Memory B cell (primary cell): ENCODE data around the gene OR9G4.

ENCODE experiments used
- ATAC-seq: fragments of 150-1000 bp; cut with Tn5 transposase; 2 replicates; pipeline ENCODE4 v1.10.0; 2021; ENCODE audit warnings: low read depth, mild to moderate bottlenecking, moderate library complexity
- DNase-seq, 2 donors: peaks; one replicate each; pipeline ENCODE4 v3.0.0; 2022; ENCODE audit warnings: low spot score in 2 of 2
- H3K27ac Mint-ChIP-seq: one replicate; pipeline ENCODE4 v1.8.0; 2022; ENCODE audit warnings: mild to moderate bottlenecking, moderate library complexity, mixed read lengths
- H3K27me3 Mint-ChIP-seq: one replicate; pipeline ENCODE4 v1.8.0; 2022; ENCODE audit warnings: mixed read lengths
- H3K36me3 Mint-ChIP-seq: one replicate; pipeline ENCODE4 v1.8.0; 2022; ENCODE audit warnings: mild to moderate bottlenecking, mixed read lengths
- H3K4me1 Mint-ChIP-seq: one replicate; pipeline ENCODE4 v1.8.0; 2022; ENCODE audit warnings: mixed read lengths
- H3K4me3 Mint-ChIP-seq: one replicate; pipeline ENCODE4 v1.8.0; 2022; ENCODE audit warnings: mild to moderate bottlenecking, moderate library complexity, mixed read lengths
- H3K9me3 Mint-ChIP-seq: one replicate; pipeline ENCODE4 v1.8.0; 2022; ENCODE audit warnings: mixed read lengths

OR9G4 gene

DNA sequence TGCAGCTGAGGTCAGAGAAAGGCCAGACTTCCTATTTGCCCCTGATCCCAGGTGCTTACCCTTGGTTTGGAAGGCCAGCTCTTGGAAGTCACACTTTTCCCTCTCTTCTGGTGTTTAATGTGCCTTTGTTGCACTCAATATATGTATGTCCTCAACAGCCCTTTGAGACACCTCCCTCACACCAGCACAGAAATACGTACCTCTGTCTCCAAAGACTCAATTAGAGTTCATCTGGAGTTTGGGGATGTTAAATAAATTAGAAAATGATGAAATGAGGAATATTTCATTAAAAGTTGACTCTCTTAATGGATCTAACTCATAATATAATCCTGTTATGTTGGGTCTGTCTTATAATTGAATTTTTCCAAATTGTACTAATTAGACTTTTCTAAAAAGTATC, at the start of gene OR9G4:
OR9G4 (minus strand) TSS at position 101 of the 400 bp plus-strand sequence. CDS start 4,931 bp downstream, outside the sequence.
- Mint-ChIP-seq H3K27ac (no peak within 1 kb of the TSS), H3K4me1 (no peaks in the 10 kb centered on the region), H3K27me3 (no peaks in the 10 kb centered on the region), H3K36me3 (no peaks in the 10 kb centered on the region), H3K4me3 (no peak within 1 kb of the TSS), H3K9me3 (peaks cover 11% of the 10 kb centered on the region)
- DNase-seq, result no peak
- ATAC-seq, result no peak

DNA sequence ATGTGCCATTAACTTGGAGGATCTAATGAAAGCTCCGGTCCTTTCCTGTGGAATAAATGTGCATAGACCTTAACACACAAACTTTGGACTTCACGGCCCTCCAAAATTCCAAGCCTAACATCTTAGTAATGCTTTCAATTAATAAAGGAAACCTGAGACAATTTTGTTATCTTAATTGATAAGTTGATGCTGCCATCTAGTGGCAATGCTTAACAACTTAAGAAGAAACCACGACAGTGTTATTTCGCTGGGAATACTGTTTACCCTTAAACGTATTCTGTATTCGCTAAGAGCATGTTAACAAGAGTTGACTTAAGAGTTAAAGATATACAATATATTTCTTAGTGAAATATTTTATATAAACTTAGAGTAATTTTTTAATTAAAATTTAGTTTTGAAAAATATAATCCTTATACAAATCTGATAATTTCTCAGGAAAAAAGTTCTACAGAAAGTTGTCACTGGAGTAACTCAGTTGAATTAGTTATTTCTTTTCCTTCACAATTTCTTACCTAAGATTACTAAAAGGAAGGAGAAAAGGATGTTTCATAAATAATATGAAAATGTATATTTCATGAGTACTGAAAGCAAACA, 35.0 kb upstream of the OR9G4 start:
- Mint-ChIP-seq H3K27ac (no peak overlapping the region), H3K4me1 (peaks cover 4% of the 10 kb centered on the region), H3K4me3 (no peak overlapping the region), H3K36me3 (no peaks in the 10 kb centered on the region), H3K9me3 (no peaks in the 10 kb centered on the region), H3K27me3 (no peaks in the 10 kb centered on the region)
- no peak for ATAC-seq
- no peak for DNase-seq

DNA sequence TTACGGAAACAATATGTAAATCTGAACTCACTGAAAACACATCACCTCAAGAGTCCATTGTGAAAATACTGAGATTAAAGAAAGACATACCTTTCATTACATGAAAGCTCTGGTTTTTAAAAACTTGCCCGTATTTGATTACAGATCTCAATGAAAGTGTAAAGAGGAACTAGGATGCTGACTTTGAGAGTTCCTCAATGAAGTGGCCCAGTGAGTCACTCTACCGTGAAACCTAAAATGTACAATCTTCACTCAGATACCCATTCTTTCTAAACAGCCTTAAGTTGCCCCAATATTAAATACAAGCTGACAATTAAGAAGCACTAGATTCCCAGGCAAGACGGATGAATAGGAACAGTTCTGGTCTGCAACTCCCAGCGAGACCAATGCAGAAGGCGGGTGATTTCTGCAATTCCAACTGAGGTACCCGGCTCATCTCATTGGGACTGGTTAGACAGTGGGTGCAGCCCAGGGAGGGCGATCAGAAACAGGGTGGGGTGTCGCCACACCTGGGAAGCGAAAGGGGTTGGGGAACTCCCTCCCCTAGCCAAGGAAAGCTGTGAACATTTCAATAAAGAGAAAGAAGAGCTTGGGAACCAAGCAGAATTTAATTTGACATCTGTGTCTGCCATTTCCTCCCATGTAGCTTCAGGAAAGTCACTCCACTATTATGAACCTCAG, 33.8 kb upstream of the OR9G4 start:
- H3K27ac Mint-ChIP-seq, result no peak overlapping the region
- no peaks in the 10 kb centered on the region for H3K36me3 Mint-ChIP-seq
- H3K27me3 Mint-ChIP-seq, result no peaks in the 10 kb centered on the region
- no peaks in the 10 kb centered on the region for H3K9me3 Mint-ChIP-seq
- H3K4me1 Mint-ChIP-seq, result peaks cover 4% of the 10 kb centered on the region
- H3K4me3 Mint-ChIP-seq, result no peak overlapping the region
- ATAC-seq (no peak), DNase-seq (no peak)

DNA sequence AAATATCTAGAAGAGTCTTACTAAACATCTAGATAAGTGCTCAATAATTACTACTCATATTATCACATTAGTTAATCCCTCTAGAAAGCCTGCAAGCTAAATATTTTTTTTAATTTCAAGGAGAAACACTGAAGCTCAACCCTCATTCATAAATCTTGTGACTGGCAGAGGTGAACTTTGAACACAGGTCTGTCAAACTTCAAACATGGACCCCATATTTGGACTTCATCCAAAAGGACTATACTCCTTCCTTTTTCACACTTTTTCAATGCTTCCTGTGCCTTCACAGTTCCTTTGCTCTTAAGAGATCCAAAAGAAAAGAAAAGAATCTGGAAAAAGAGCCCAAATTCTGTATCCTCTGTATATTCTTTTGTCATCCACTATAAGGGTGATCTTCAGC, 28.3 kb upstream of the OR9G4 start:
- Mint-ChIP-seq H3K4me1 (no peaks in the 10 kb centered on the region), H3K27me3 (no peaks in the 10 kb centered on the region), H3K27ac (no peak overlapping the region), H3K36me3 (no peaks in the 10 kb centered on the region), H3K4me3 (no peak overlapping the region), H3K9me3 (no peaks in the 10 kb centered on the region)
- ATAC-seq (no peak), DNase-seq (no peak)

DNA sequence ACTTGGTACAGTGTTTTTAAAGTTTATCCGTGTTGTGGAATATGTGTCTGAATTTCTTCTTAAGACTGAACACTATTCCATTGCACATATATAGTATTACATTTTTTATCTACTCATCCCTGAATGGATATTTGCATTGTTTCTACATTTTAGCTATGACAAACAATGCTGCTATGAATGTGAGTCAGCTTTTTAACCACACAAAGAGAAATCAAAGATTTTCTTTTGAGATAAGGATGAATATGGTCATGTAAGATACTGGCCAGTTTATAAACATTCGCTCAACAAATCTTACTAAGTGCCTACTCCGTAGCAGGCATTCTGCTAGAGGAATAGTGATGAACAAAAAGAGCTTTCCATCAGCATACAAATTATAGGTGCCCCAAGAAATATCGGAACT, 16.5 kb upstream of the OR9G4 start:
- Mint-ChIP-seq H3K27ac (no peak overlapping the region), H3K36me3 (no peaks in the 10 kb centered on the region), H3K27me3 (no peaks in the 10 kb centered on the region), H3K4me1 (no peaks in the 10 kb centered on the region), H3K4me3 (no peak overlapping the region), H3K9me3 (no peaks in the 10 kb centered on the region)
- ATAC-seq (no peak), DNase-seq (no peak)

DNA sequence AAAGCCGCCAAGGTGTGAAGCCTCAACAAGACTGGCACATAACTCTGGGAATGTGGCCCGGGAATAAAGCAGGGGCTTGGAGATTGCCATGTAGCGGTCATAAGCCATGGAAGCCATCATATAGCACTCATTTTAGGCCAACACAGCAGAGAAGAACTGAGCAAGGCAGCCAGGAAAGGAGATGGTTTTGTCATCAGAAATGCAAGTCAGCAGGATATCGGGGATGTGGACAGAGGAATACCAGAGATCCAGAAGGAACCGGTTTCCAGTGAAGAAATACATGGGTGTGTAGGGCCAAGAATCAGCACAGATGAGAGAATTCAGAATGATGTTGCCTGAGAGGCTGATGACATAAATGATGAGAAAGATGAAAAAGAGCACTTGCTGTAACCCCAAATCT, 3.0 kb upstream of the OR9G4 start:
- DNase-seq (no peak), ATAC-seq (no peak)
- H3K36me3 Mint-ChIP-seq, result no peaks in the 10 kb centered on the region
- H3K27ac Mint-ChIP-seq, result no peak overlapping the region
- H3K9me3 Mint-ChIP-seq, result peaks cover 11% of the 10 kb centered on the region
- H3K27me3 Mint-ChIP-seq, result no peaks in the 10 kb centered on the region
- no peaks in the 10 kb centered on the region for H3K4me1 Mint-ChIP-seq
- H3K4me3 Mint-ChIP-seq, result no peak overlapping the region

DNA sequence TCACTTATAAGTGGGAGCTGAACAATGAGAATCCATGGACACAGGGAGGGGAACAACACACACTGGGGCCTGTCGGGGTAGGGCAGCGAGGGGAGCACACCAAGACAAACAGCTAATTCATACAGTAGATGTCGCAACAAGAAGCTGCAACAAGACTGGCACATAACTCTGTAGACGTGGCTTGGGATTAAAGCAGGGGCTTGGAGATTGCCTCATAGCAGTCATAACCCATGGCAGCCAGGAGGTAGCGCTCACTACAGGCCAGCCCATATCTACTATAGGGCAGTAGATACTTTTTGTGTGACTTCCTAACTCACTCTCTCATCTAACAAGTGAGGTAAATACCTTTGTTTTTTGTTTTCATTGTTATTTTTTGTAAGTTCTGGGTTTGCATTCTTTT, 1.7 kb upstream of the OR9G4 start:
- H3K27me3 Mint-ChIP-seq, result no peaks in the 10 kb centered on the region
- H3K27ac Mint-ChIP-seq, result no peak overlapping the region
- no peak overlapping the region for H3K4me3 Mint-ChIP-seq
- H3K4me1 Mint-ChIP-seq, result no peaks in the 10 kb centered on the region
- no peak for DNase-seq
- no peak for ATAC-seq
- H3K9me3 Mint-ChIP-seq, result peaks cover 11% of the 10 kb centered on the region
- no peaks in the 10 kb centered on the region for H3K36me3 Mint-ChIP-seq

DNA sequence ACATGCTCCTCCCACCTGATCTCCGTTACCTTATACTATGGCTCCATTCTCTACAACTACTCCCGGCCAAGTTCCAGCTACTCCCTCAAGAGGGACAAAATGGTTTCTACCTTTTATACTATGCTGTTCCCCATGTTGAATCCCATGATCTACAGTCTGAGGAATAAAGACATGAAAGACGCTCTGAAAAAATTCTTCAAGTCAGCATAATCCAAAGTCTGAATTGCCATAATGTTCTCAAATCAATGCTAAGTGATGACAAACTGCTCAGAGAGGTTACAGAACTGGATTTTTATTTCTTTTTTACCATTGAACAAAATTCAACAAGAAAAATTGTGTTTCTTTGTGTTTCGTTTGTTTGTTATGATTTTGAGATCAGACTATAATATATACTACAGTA, 7.6 kb downstream of the OR9G4 start:
- Mint-ChIP-seq H3K4me3 (no peak overlapping the region), H3K4me1 (no peaks in the 10 kb centered on the region), H3K27ac (no peak overlapping the region), H3K36me3 (no peaks in the 10 kb centered on the region), H3K9me3 (peaks cover 10% of the 10 kb centered on the region), H3K27me3 (no peaks in the 10 kb centered on the region)
- DNase-seq (no peak), ATAC-seq (no peak)

DNA sequence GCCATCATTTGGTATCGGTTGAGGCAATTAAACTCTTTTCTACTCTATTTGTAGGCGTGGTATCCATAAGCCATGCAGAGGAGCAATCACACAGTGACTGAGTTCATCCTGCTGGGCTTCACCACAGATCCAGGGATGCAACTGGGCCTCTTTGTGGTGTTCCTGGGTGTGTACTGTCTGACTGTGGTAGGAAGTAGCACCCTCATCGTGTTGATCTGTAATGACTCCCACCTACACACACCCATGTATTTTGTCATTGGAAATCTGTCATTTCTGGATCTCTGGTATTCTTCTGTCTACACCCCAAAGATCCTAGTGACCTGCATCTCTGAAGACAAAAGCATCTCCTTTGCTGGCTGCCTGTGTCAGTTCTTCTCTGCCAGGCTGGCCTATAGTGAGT, 8.4 kb downstream of the OR9G4 start:
- H3K9me3 Mint-ChIP-seq, result peaks cover 12% of the 10 kb centered on the region
- H3K36me3 Mint-ChIP-seq, result no peaks in the 10 kb centered on the region
- H3K27me3 Mint-ChIP-seq, result no peaks in the 10 kb centered on the region
- no peak overlapping the region for H3K27ac Mint-ChIP-seq
- no peaks in the 10 kb centered on the region for H3K4me1 Mint-ChIP-seq
- DNase-seq, result no peak
- ATAC-seq, result no peak
- H3K4me3 Mint-ChIP-seq, result no peak overlapping the region

DNA sequence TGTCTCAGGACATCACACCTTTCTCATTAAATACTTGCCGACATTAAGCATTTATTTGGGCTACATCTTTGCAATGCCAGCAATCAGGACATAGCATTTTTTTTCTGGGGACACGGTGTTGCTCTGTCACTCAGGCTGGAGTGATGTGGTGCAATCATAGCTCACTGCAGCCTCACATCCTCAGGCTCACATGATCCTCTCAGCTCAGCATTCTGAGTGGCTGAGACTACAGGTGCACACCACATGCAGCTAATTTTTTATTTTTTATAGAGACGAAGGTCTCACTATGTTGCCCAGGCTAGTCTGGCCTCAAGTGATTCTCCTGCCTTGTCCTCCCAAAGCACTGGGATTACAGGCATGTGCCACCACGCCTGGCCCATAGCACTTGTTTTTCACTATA, 28.0 kb downstream of the OR9G4 start:
- Mint-ChIP-seq H3K4me3 (no peak overlapping the region), H3K27ac (no peak overlapping the region), H3K36me3 (no peaks in the 10 kb centered on the region), H3K4me1 (no peaks in the 10 kb centered on the region), H3K27me3 (no peaks in the 10 kb centered on the region), H3K9me3 (peaks cover 13% of the 10 kb centered on the region)
- ATAC-seq, result no peak
- no peak for DNase-seq

DNA sequence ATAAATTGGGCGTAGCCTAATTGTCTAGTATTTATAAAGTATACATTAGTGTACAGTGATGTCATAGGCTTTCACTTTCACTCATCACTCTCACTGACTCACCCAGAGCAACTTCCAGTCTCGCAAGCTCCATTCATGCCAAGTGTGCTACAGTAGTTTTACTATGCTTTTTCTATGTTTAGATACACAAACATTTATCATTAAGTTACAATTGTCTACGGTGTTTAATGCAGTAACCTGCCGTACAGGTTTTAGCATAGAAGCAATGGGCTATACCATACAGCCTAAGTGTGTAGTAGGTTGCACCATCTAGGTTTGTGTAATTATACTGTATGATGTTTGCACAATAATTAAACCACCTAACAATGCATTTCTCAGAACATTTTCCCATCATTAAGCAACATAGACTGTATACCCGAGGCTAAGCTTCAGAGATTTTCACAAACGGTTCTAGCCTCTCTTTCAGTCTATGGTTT, 32.1 kb downstream of the OR9G4 start:
- no peaks in the 10 kb centered on the region for H3K4me1 Mint-ChIP-seq
- no peak for ATAC-seq
- H3K27me3 Mint-ChIP-seq, result no peaks in the 10 kb centered on the region
- no peak for DNase-seq
- peaks cover 11% of the 10 kb centered on the region for H3K9me3 Mint-ChIP-seq
- H3K36me3 Mint-ChIP-seq, result no peaks in the 10 kb centered on the region
- no peak overlapping the region for H3K27ac Mint-ChIP-seq
- no peak overlapping the region for H3K4me3 Mint-ChIP-seq

DNA sequence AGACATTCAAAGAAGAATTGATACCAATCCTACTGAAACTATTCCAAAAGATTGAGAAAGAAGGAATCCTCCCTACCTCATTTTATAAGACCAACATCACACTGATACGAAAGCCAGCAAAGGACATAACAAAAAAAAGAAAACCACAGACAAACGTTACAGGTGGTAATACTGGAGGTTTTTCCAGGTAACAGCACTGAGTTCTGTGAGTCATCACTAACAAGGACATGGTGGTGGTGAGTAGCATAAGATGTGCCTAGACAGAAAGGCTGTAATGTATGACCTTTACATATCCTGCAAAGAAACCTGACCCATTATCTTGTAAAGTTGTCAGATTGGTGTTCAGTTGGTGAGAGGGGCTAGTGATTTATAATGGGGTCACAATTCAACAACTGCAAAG, 34.3 kb downstream of the OR9G4 start:
- Mint-ChIP-seq H3K36me3 (no peaks in the 10 kb centered on the region), H3K4me1 (no peaks in the 10 kb centered on the region)

DNA sequence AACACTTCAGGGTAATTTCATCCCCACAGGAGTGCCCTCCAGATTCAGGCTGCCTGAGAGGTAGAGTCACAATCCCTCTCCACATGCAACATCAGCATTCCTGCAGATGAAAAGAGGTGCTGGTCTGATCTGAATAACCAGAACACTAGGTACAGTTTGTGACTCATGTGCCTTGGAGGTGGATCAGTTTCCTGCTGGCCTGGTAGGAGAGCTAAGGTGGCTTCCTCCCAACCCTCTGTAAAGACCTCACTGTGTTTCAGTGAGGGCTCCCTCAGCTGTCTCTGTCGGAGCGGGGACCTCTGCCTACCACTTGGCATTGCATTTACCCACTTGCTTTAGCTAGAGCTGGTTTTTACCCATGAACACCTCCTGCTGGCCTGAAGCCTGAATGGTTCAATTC, 42.0 kb downstream of the OR9G4 start:
- Mint-ChIP-seq H3K4me3 (no peak overlapping the region), H3K9me3 (peaks cover 13% of the 10 kb centered on the region), H3K4me1 (no peaks in the 10 kb centered on the region), H3K27me3 (no peaks in the 10 kb centered on the region), H3K27ac (no peak overlapping the region), H3K36me3 (no peaks in the 10 kb centered on the region)
- ATAC-seq, result no peak
- DNase-seq, result no peak

More for the DNA sequence above, 34.3 kb downstream of the OR9G4 start:
- no peak overlapping the region for H3K27ac Mint-ChIP-seq
- ATAC-seq (no peak), DNase-seq (no peak)
- H3K27me3 Mint-ChIP-seq, result no peaks in the 10 kb centered on the region
- H3K9me3 Mint-ChIP-seq, result peaks cover 13% of the 10 kb centered on the region
- no peak overlapping the region for H3K4me3 Mint-ChIP-seq

DNA sequence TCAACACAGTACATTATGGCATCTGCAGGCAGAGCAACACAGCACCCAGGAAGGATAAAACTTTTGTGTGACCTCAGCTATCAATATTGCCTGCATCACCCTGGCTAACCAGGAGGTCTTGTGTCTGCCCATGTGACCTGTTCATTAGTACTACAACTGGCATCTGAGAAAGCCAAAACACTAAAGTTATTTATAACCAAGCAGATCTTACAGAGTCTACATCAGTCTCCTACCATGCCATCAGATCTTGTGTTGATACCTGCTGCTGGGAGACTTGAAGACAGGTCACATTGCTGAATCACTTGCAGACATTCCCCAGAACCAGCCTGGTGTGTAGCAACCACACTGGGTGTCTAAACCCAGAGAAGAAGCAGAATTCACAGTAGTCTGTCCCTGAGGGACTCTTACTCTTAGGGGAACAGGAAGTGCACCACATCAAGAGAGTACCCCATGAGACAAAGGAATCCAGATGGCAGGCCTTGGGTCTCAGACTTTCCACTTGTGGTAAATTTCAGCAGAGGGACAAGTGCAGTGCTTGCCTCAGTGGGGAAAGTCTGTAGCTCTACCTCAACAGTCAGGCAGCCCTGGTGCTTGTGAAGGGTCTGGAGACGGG, 42.6 kb downstream of the OR9G4 start:
- Mint-ChIP-seq H3K36me3 (no peaks in the 10 kb centered on the region), H3K27ac (no peak overlapping the region), H3K27me3 (no peaks in the 10 kb centered on the region), H3K9me3 (peaks cover 12% of the 10 kb centered on the region), H3K4me1 (no peaks in the 10 kb centered on the region), H3K4me3 (no peak overlapping the region)
- ATAC-seq (no peak), DNase-seq (no peak)
